ENCODE data around the gene RAB28. TPM values are rescaled to one million over a fixed set of nuclear protein-coding genes. Genes with fewer than 3 reads are reported as not detected.

RAB28 gene
- total RNA-seq, 1 donor, result 16.7 TPM

DNA sequence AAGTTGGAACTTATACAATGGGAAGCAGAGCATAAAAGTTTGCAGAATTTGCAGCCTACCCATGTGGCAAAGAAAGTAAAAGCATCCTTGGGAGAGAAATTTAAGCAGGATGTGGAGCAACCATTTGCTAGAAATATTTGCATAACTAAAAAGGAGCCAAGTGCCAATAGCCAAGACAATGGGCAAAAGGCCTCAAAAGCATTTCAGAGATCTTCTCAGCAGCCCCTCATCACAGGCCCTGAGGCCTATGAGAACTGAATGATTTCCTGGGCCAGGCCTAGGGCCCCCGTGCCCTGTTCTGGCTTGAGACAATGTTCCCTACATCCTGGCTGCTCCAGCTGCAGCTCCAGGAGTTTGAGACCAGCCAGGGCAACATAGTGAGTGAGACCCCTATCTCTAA is 25.3 kb upstream of the RAB28 start:
- no peak for DNase-seq (ENCODE audit: low read depth)
- H3K4me3 ChIP-seq (ENCODE audit: low read depth, low read length), result no peak overlapping the region
- TF ChIP-seq, protein P1, sequence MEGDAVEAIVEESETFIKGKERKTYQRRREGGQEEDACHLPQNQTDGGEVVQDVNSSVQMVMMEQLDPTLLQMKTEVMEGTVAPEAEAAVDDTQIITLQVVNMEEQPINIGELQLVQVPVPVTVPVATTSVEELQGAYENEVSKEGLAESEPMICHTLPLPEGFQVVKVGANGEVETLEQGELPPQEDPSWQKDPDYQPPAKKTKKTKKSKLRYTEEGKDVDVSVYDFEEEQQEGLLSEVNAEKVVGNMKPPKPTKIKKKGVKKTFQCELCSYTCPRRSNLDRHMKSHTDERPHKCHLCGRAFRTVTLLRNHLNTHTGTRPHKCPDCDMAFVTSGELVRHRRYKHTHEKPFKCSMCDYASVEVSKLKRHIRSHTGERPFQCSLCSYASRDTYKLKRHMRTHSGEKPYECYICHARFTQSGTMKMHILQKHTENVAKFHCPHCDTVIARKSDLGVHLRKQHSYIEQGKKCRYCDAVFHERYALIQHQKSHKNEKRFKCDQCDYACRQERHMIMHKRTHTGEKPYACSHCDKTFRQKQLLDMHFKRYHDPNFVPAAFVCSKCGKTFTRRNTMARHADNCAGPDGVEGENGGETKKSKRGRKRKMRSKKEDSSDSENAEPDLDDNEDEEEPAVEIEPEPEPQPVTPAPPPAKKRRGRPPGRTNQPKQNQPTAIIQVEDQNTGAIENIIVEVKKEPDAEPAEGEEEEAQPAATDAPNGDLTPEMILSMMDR (IDR thresholded peaks at IDR 0.05; ENCODE audit: insufficient read depth, low read length), result no peak

DNA sequence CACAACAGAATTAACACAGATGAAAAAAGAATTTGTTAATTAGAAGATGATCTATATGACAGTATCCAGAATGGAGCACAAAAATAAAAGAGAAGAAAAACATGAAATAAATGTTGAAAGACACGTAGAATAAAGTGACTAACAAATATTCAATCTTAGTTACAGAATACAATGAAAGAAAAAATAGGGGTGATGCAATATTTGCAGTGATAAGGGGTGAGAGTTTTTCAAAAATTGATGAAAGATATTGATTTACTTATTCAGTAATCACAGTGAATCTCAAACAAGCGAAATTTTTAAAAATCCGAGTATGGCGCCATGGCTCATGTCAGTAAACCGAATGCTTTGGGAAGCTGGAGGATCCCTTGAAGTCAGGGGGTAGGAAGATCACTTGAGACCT is 20.2 kb upstream of the RAB28 start:
- DNase-seq (ENCODE audit: low read depth), result no peak
- TF ChIP-seq, protein P1 (IDR thresholded peaks at IDR 0.05; ENCODE audit: insufficient read depth, low read length), result no peak
- H3K4me3 ChIP-seq (ENCODE audit: low read depth, low read length), result no peak overlapping the region

DNA sequence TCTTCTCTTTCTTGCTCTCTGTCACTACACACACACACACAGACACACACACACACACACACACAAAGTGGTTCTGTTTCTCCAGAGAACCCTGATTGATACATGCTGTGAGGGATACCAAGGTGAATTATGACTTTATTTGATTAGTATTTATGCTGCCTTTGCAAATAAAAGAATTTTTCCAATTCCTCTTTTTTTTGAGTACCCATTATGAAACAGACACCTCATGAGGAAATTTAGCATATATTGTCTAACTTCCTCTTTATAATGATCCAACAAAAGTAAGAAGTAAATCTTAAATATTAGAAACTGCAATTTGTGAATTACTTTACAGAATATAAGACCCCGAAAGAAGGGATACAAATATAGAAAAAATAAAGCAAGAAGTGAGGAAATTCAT is 14.3 kb upstream of the RAB28 start:
- H3K4me3 ChIP-seq (ENCODE audit: low read depth, low read length), result no peak overlapping the region
- DNase-seq (ENCODE audit: low read depth), result no peak
- TF ChIP-seq, protein P1 (IDR thresholded peaks at IDR 0.05; ENCODE audit: insufficient read depth, low read length), result no peak

DNA sequence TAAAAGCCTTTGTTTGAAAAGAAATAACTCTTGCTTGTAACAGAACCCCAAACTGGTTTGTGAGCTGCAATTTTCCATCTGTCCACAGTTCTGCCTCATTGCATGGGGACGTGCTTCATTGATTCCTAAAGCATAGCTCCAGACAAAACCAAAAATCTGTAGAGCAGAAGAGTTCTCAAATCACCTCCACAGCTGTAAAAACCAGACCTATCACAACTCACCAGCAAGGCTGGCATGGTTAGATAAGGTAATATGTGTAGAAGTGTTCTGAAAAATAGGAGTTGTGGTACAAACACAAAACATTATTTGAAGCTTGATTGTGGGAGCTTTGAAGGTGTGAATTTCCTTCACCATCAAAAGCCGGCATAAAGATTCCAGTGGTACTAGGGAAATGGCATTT is 12.5 kb upstream of the RAB28 start:
- DNase-seq (ENCODE audit: low read depth), result no peak
- no peak overlapping the region for H3K4me3 ChIP-seq (ENCODE audit: low read depth, low read length)
- TF ChIP-seq, protein P1 (IDR thresholded peaks at IDR 0.05; ENCODE audit: insufficient read depth, low read length), result no peak

DNA sequence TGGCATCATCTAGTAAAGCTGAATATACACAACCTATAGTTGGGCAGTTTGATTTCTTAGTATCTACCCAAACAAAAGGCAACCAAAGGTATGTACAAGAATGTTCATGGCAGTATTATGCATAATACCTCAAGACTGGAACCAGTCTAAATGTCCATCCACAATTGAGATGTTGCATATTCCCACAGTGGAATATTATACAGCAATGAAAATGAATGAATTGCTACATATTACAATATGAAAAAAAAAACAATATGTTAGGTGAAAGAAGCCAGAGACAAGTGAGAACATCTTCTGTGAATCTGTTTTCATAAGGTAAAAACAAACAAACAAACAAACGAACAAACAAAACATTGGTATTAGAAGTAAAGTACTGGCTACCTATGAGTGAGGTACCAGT is 11.6 kb upstream of the RAB28 start:
- DNase-seq (ENCODE audit: low read depth), result no peak
- TF ChIP-seq, protein P1 (IDR thresholded peaks at IDR 0.05; ENCODE audit: insufficient read depth, low read length), result no peak
- no peak overlapping the region for H3K4me3 ChIP-seq (ENCODE audit: low read depth, low read length)

DNA sequence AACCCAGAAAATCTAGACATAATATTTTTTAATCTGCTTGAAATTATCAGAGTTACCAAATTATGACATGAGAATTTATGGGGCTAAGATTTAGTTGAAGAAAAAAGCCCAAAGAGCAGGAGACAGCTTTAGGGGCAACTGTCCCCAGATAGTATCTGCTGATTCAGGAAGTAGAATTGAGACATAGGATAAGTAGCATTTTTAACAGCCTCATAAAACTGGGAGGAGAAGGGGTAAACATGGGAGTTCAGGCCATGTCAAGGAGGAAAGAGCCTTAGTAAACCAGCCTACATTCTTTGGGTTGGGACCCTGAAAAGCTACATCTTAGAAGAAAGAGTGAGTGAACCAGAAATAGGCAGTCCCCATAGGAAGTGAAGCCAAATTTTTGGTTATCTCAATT is 9.7 kb upstream of the RAB28 start:
- no peak overlapping the region for H3K4me3 ChIP-seq (ENCODE audit: low read depth, low read length)
- TF ChIP-seq, protein P1 (IDR thresholded peaks at IDR 0.05; ENCODE audit: insufficient read depth, low read length), result no peak
- DNase-seq (ENCODE audit: low read depth), result no peak

DNA sequence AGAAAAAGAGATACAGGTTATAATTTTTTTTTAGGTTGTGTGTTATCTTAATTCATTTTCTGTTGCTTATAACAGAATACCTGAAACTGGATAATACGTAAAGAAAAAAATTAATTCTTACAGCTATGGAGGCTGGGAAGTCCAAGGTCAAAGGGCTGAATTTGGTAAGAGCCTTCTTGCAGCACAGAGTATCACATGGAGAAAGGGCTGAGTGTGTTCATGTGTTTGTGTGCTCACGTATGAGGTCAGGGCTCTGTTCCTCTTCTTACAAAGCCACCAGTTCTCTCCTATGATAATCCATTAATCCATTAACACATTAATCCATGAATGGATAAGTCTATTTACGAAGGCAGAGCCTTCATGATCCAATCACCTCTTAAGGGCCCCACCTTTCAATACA is 8.6 kb upstream of the RAB28 start:
- TF ChIP-seq, protein P1 (IDR thresholded peaks at IDR 0.05; ENCODE audit: insufficient read depth, low read length), result no peak
- no peak for DNase-seq (ENCODE audit: low read depth)
- H3K4me3 ChIP-seq (ENCODE audit: low read depth, low read length), result no peak overlapping the region
